GM12873 (cell line): ENCODE measurements around the gene CST6.

Experiments
- CTCF ChIP-seq: IDR thresholded peaks from 2 replicates; pipeline ENCODE4 v1.5.1; 2012; ENCODE audit warnings: low read depth, mild to moderate bottlenecking, moderate library complexity, low read length, control low read depth; ENCODE audit not compliant: insufficient read depth; ENCODE audit errors: missing control alignments

The CST6 gene

GRCh38 chr11:65979261-65979759 is 32.5 kb upstream of the CST6 start:
- no peak for TF ChIP-seq CTCF

DNA sequence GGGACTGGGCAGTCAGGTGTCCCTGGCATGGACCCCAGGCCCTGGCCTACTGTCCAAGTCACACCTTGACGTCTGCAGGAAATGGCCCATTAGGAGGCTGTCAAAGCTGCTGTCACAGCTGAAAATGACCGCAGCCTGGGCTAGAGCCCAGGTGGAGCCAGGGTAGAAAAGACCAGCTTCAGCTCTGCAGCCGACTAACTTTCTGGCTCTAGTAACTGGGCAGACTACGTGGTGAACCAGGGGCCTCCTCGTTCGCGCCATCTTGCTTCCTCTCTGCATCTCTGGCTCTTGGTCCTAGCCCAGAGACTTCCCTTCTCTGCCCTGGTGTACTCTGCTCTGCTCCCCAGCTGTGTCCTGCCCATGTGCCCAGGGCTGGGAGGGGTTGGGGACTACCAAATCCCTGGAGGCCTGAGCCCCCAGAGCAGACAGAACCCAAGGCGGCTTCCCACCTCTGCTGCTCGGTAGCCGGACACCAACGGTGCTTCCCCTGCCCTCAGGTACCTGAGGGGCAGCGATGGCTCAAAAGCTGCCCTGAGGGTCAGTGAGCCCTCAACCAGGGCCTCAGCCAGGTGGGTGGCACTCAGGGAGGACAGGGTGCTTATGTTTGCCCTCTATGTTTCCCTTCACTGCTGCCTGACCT is 30.6 kb upstream of the CST6 start:
- no peak for TF ChIP-seq CTCF

- TF ChIP-seq CTCF, result no peak
Observed at GRCh38 chr11:65981972-65982823, 29.6 kb upstream of the CST6 start.

GRCh38 chr11:65982824-65983588 is 28.8 kb upstream of the CST6 start:
- TF ChIP-seq CTCF, result no peak

DNA sequence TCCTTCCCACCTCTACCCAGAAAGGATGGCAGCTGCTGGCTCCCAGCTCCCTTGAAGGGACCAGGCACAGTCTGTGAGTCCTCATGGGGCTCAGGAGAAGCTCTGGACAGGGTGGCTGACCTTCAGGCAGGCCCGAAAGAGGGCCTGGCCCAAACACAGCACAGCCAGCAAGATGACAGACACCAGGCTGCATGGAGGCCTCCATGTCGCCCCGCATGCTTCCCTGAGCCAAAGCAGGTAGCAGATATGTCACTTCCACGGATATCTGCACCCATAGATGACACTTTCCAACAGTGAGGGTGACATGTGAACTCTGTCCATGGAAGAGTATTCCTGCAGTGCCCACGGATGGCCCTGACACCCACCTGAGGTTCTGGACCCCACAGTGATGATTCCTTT is 28.2 kb upstream of the CST6 start:
- no peak for TF ChIP-seq CTCF

- no peak for TF ChIP-seq CTCF
Observed at GRCh38 chr11:65987336-65987735, 24.5 kb upstream of the CST6 start.
